PC-3 (cell line): ENCODE data around the gene DCAF6. TPM values are rescaled to one million over a fixed set of nuclear protein-coding genes. Genes with fewer than 3 reads are reported as not detected.

Experiments used
- ATAC-seq: fragments of 200-7000 bp; cut with Tn5 transposase; 2 replicates; pipeline ENCODE4 v1.9.1; 2020; ENCODE audit warnings: mild to moderate bottlenecking, moderate library complexity
- BruUV-seq: library from RNA; stranded (reverse); fragments of 400-500 nt; replicated peaks from 2 replicates; lab custom pipeline; 2021; lab: Mats Ljungman, UMichigan
- CTCF ChIA-PET: fragments of 300-600 bp; sonication (Branson Sonifier 250); formaldehyde crosslinking; loops from one replicate; lab custom pipeline; 2022; ENCODE audit warnings: antibody characterized with exemption; lab: Charles Lee
- POLR2A ChIA-PET: fragments of 300-600 bp; sonication (Branson Sonifier 250); formaldehyde crosslinking; loops from one replicate; lab custom pipeline; 2022; ENCODE audit warnings: antibody characterized with exemption; ENCODE audit not compliant: unreplicated experiment; lab: Charles Lee
- DNase-seq: peaks from one replicate; pipeline ENCODE4 v3.0.0-alpha.2; 2015
- H2AFZ ChIP-seq: fragments of 300-600 bp; sonication (generic); 2 replicates; pipeline ENCODE4 v1.6.0; 2016; ENCODE audit warnings: antibody characterized with exemption, low read length
- H3F3A ChIP-seq: fragments of 300-600 bp; sonication (generic); one replicate; pipeline ENCODE4 v1.6.0; 2017; ENCODE audit warnings: antibody characterized with exemption, low read length, control low read depth, mild to moderate bottlenecking; ENCODE audit not compliant: unreplicated experiment
- H3K27ac ChIP-seq: fragments of 300-600 bp; sonication (generic); 2 replicates; pipeline ENCODE4 v1.5.1; 2016; ENCODE audit warnings: mild to moderate bottlenecking, low read length
- H3K27me3 ChIP-seq: fragments of 300-600 bp; sonication (generic); 2 replicates; pipeline ENCODE4 v1.6.1; 2016; ENCODE audit warnings: low read length, mixed read lengths
- H3K36me3 ChIP-seq: fragments of 300-600 bp; sonication (generic); 2 replicates; pipeline ENCODE4 v1.6.1; 2016; ENCODE audit warnings: low read depth, mixed run types, low read length, mixed read lengths
- H3K4me1 ChIP-seq: fragments of 300-600 bp; sonication (generic); 2 replicates; pipeline ENCODE4 v1.5.1; 2016; ENCODE audit warnings: low read length; ENCODE audit not compliant: insufficient read depth
- H3K4me2 ChIP-seq: fragments of 300-600 bp; sonication (generic); 2 replicates; pipeline ENCODE4 v1.6.0; 2016; ENCODE audit warnings: low read length
- H3K4me3 ChIP-seq: fragments of 300-600 bp; sonication (generic); 2 replicates; pipeline ENCODE4 v1.5.1; 2016; ENCODE audit warnings: mild to moderate bottlenecking, low read length, mixed read lengths
- H3K79me2 ChIP-seq: fragments of 300-600 bp; sonication (generic); 2 replicates; pipeline ENCODE4 v1.6.1; 2017; ENCODE audit warnings: low read length, mixed read lengths
- H3K9ac ChIP-seq: fragments of 300-600 bp; sonication (generic); 2 replicates; pipeline ENCODE4 v1.6.0; 2016; ENCODE audit warnings: mild to moderate bottlenecking, low read length
- H3K9me2 ChIP-seq: fragments of 300-600 bp; sonication (generic); replicated peaks from 2 replicates; pipeline ENCODE4 v1.6.1; 2016; ENCODE audit warnings: mixed run types, low read length, mixed read lengths
- H3K9me3 ChIP-seq: fragments of 300-600 bp; sonication (generic); 2 replicates; pipeline ENCODE4 v1.6.1; 2016; ENCODE audit warnings: low read length, mixed read lengths
- H4K20me1 ChIP-seq: fragments of 300-600 bp; sonication (generic); 2 replicates; pipeline ENCODE4 v1.6.1; 2016; ENCODE audit warnings: low read length, mixed read lengths
- CTCF ChIP-seq: fragments of 300-600 bp; sonication (generic); conservative IDR thresholded peaks from 2 replicates; pipeline ENCODE4 v1.5.1; 2017; ENCODE audit warnings: antibody characterized with exemption, low read depth, mild to moderate bottlenecking, low read length
- EZH2 ChIP-seq: fragments of 300-600 bp; sonication (generic); IDR thresholded peaks from one replicate; pipeline ENCODE4 v1.6.1; 2017; ENCODE audit warnings: antibody characterized with exemption, mild to moderate bottlenecking, low read length; ENCODE audit not compliant: unreplicated experiment
- EZH2phosphoT487 ChIP-seq: fragments of 300-600 bp; sonication (generic); IDR thresholded peaks from 2 replicates; pipeline ENCODE4 v1.6.1; 2018; ENCODE audit warnings: mild to moderate bottlenecking, antibody characterized with exemption, low read length, borderline replicate concordance
- intact Hi-C: fragments of 100-400 bp; cut with micrococcal nuclease; formaldehyde crosslinking; loops from 2 replicates; pipeline ENCODE4 v1.9.0; 2023
- total RNA-seq: library from RNA; depleted of rRNA; stranded (reverse); fragments of >200 nt; gene quantifications from 2 replicates; pipeline ENCODE4 v1.2.3, GENCODE V29; 2014

The DCAF6 gene
- total RNA-seq, 1 experiment from 2014 or later = 29.1 TPM

DNA sequence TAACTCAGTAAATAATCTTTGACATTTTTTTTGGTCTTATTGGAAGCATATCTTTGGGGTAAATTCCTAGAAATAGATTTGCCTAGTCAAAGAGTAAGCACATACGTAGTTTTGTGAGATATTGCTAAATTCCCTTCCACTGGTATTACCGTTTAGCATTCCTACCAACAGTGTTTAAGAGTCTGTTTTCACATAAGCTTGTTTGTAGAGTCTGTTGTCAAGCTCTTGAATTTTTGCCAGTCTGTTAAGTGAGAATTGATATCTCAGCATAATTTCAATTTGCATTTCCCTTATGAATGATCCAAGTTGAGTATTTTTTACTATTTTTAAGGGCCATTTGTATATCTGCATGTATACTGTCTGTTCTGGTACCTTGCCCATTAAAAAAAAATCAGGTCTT lies 37.3 kb downstream of the DCAF6 start:
- ChIA-PET POLR2A (no interaction called here), CTCF (no interaction called here)
- H3K4me3 ChIP-seq = no peak overlapping the region
- no peak overlapping the region for H3K9ac ChIP-seq
- H3K79me2 ChIP-seq = no peaks in the 10 kb centered on the region
- no TSS peak for BruUV-seq
- no peak overlapping the region for H3K4me2 ChIP-seq
- TF ChIP-seq CTCF = no peak
- no peak for TF ChIP-seq EZH2
- TF ChIP-seq EZH2phosphoT487 = no peak
- DNase-seq = no peak
- H3K9me3 ChIP-seq = no peaks in the 10 kb centered on the region
- H3K9me2 ChIP-seq = no peaks in the 10 kb centered on the region
- no peaks in the 10 kb centered on the region for H3F3A ChIP-seq
- H3K27ac ChIP-seq = no peak overlapping the region
- intact Hi-C loops = no loop called here
- ATAC-seq = no peak
- H2AFZ ChIP-seq = no peak overlapping the region
- no peaks in the 10 kb centered on the region for H4K20me1 ChIP-seq
- no peaks in the 10 kb centered on the region for H3K27me3 ChIP-seq
- H3K4me1 ChIP-seq = no peaks in the 10 kb centered on the region
- H3K36me3 ChIP-seq = peaks cover 19% of the 10 kb centered on the region

- H3K9me2 ChIP-seq = no peaks in the 10 kb centered on the region
- H3K9ac ChIP-seq = no peak overlapping the region
- H4K20me1 ChIP-seq = no peaks in the 10 kb centered on the region
- peaks cover 19% of the 10 kb centered on the region for H3K36me3 ChIP-seq
- H3K4me1 ChIP-seq = no peaks in the 10 kb centered on the region
- intact Hi-C loops = no loop called here
- CTCF ChIA-PET = no interaction called here
- no TSS peak for BruUV-seq
- no peaks in the 10 kb centered on the region for H3K9me3 ChIP-seq
- no peak overlapping the region for H3K4me2 ChIP-seq
- H3K79me2 ChIP-seq = no peaks in the 10 kb centered on the region
- POLR2A ChIA-PET = no interaction called here
- TF ChIP-seq CTCF (no peak), EZH2 (no peak), EZH2phosphoT487 (no peak)
- no peak overlapping the region for H3K4me3 ChIP-seq
- no peaks in the 10 kb centered on the region for H3F3A ChIP-seq
- H2AFZ ChIP-seq = no peak overlapping the region
- H3K27me3 ChIP-seq = no peaks in the 10 kb centered on the region
- DNase-seq = no peak
- ATAC-seq = no peak
- no peak overlapping the region for H3K27ac ChIP-seq
Observed at GRCh38 chr1:167974698-167975097, 38.2 kb downstream of the DCAF6 start.

DNA sequence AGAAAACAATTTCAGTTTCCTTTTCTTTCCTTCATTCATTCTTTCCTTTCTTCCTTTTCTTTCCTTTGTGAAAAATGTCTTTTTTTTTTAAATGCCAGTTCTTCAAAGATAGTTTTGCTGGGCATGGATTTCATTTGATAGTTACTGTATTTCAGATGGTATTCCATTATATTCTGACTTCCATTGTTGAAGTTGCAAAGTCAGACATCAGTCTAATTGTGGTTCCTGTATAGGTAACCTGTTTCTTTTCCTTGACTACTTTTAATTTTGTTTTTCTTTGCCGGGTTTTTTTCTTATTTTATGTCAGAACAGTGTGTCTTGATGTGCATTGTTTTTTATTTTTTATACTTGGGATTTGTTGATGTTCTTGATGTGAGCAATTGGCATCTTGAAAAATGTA lies 40.8 kb downstream of the DCAF6 start:
- BruUV-seq = no TSS peak
- H2AFZ ChIP-seq = no peak overlapping the region
- H3F3A ChIP-seq = no peaks in the 10 kb centered on the region
- H3K27me3 ChIP-seq = no peaks in the 10 kb centered on the region
- no peak overlapping the region for H3K4me3 ChIP-seq
- H3K4me2 ChIP-seq = no peak overlapping the region
- no peaks in the 10 kb centered on the region for H3K4me1 ChIP-seq
- POLR2A ChIA-PET = no interaction called here
- H4K20me1 ChIP-seq = no peaks in the 10 kb centered on the region
- H3K9me3 ChIP-seq = no peaks in the 10 kb centered on the region
- H3K9me2 ChIP-seq = no peaks in the 10 kb centered on the region
- peaks cover 13% of the 10 kb centered on the region for H3K36me3 ChIP-seq
- DNase-seq (no peak), ATAC-seq (no peak)
- H3K9ac ChIP-seq = no peak overlapping the region
- CTCF ChIA-PET = no interaction called here
- no peak overlapping the region for H3K27ac ChIP-seq
- TF ChIP-seq CTCF (no peak), EZH2phosphoT487 (no peak), EZH2 (no peak)
- H3K79me2 ChIP-seq = no peaks in the 10 kb centered on the region
- intact Hi-C loops = no loop called here
